Stimulated activated CD4-positive, alpha-beta T cell treated with anti-CD3 and anti-CD28 coated beads, Interleukin-2, amount 100 ng/mL, for 48 hours (primary cell): ENCODE results near the gene SUN2.
A peak's percentile ranks its signal among the peaks of the same experiment; 100 is the strongest.
"Not testable (repeated sequence)": the region's sequence is repeated elsewhere in the genome, so short reads cannot be mapped to it uniquely, and the experiment has no call there.

ENCODE experiments used
- DNase-seq, 2 donors: peaks; one replicate each; pipeline ENCODE4 v3.0.0-alpha.2; 2020

SUN2 gene, protein sequence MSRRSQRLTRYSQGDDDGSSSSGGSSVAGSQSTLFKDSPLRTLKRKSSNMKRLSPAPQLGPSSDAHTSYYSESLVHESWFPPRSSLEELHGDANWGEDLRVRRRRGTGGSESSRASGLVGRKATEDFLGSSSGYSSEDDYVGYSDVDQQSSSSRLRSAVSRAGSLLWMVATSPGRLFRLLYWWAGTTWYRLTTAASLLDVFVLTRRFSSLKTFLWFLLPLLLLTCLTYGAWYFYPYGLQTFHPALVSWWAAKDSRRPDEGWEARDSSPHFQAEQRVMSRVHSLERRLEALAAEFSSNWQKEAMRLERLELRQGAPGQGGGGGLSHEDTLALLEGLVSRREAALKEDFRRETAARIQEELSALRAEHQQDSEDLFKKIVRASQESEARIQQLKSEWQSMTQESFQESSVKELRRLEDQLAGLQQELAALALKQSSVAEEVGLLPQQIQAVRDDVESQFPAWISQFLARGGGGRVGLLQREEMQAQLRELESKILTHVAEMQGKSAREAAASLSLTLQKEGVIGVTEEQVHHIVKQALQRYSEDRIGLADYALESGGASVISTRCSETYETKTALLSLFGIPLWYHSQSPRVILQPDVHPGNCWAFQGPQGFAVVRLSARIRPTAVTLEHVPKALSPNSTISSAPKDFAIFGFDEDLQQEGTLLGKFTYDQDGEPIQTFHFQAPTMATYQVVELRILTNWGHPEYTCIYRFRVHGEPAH

GRCh38 chr22:38755911-38756532, at the start of gene SUN2:
TSS of gene SUN2 (minus strand) at chr22:38755998. CDS start at chr22:38752628, 3,370 bp downstream.
- peak; percentile 90 to 91 for DNase-seq

GRCh38 chr22:38805041-38805593, 49.3 kb upstream of the SUN2 start:
- not testable (repeated sequence) for DNase-seq

- no peak for DNase-seq
Measured at GRCh38 chr22:38802671-38803121, 46.9 kb upstream of the SUN2 start.

DNA sequence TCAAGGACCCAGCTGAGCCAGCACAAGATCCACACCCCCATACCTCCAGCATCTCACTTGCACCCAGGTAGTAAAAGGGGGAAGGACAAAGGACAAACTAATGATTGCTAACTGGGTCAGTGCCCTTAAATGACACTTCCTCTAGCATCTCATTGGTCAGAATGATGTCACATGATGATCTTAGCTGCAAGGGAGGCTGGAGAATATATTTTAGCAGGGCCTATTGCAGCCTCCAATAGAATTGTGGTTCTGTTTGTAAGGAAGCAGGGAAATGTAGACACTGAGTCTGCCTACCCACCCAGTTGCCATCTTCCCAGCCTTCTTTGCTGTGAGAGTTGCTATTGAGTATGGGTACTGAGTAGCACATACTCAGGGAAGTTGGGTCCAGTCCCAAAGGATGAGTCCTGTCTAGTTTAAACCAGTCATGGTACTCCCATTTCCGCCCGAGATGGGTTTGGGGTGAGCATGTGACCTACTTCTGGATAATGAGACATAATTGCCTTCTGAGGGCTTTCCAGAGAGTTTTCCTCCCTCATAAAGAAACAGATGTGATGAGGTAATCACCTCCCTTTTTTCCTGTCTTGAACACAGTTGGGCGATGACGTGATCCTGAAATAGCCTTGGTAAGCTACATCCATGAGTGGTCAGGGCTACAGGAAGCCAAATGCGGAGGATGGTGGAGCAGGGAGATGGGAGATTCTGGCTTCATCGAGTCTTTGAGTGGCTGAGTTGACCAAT, 43.6 kb upstream of the SUN2 start:
- no peak for DNase-seq

DNA sequence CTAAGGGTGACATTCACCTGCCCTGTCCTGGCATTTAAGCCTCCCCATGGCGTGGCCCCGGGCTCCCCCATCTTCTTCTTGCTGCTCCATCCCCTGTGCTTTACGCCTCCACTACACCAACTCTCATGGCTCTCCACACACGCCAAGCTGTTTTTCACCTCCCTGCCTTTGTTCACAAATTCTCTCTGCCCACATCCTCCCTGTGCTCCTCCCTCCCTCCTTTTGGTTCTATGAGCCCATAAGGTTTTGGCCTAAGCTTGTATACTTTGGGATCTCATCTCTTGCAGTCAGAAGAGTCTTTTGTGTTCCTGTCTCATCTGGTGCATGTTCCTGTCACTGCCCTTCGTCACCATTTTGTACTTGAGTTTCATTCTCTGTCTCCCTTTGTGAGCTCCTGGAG, 42.7 kb upstream of the SUN2 start:
- no peak for DNase-seq

DNA sequence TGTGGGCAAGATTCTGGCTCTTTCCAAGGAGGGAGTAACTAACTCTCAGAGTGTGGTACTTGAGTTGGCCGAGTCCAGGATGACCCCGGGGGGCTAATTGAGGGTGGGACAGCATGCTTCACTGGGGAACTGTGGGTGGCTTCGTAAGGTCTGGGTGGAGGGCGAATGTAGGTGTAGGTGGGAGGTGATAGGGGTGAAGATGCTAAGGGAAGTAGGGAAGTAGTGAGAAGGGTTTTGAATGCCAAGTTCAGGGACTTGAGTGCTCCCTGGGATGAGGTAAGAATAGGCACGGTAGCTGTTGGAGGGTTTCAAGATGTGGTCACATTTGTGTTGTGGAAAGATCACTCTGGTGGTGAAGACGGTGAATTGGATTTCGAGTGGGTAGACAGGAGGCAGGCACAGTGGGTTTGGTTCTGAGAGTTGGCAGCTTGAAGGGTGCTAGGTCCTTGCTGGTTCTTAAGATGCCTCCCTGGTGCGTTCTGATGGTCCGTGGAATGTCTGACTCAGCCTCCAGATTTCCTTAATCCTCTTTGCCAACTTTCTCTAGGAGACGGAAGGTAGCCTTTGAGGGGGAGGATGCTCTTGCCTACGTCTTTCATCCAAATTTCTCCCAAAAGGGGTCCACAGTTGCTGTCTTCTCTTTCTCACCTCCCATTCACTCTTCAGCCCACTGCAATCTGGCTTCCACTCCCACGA, 40.6 kb upstream of the SUN2 start:
- no peak for DNase-seq

GRCh38 chr22:38795569-38795968, 39.8 kb upstream of the SUN2 start:
- DNase-seq, result no peak

- peak; percentile 83 to 85 for DNase-seq
Measured at GRCh38 chr22:38793721-38794466, 38.1 kb upstream of the SUN2 start, which contains the start of gene DNAL4. TSS of gene DNAL4 (minus strand) at chr22:38794143. CDS start at chr22:38782731, 11,412 bp downstream.

DNA sequence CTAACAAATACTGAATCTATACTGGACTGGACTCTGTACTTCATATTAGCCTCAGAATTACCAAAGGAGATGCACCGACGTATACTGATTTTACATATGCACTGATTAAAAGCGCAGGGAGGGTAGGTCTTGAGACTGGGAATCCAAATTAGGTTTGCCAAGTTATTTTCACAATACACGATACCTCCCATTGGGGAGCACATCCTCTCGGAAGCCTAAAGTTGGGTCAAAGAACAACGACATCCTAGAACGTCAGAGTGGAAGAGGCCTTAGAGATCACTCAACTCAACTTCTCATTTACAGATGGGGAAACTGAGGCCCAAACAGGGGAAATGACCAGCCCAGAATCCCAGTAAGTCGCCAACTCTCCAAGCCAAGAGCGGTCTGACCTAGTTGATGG, 37.5 kb upstream of the SUN2 start:
- no peak for DNase-seq

DNA sequence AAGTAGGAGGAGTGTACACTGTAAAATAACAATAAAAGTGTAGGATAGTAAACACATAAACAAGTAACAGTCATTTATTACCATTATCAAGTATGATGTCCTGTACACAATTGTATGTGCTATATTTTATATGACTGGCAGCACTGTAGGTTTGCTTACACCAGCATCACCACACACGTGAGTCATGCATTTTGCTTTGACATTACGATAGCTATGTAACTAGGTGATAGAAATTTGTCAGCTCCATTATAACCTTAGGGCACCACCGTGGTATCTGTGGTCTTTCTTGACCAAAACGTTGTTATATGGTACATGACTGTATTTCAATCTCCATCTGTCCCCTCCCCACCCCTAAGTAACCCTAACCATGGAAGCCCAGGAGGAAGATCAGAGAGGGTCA, 37.0 kb upstream of the SUN2 start:
- DNase-seq, result peak in 1 of 2 donors; percentile 9

DNA sequence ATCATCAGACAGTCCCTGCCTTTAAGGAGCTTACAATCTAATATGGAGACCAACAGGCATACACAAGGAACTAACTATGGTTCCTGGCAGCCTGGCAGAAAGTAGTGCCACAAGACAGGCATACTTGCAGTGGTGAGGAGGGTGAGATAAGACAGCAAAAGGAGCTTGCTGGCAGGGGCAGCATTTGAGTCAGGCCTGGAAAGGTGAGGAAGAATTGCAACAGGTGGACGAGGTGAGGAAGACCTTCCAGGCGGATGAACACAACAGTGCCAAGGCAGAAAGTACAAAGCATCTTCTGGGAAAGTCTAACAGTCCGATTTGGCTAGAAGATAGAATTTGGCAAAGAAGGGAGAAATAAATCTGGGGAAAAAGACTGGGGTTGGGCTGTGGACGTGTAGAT, 33.8 kb upstream of the SUN2 start:
- DNase-seq, result no peak

DNA sequence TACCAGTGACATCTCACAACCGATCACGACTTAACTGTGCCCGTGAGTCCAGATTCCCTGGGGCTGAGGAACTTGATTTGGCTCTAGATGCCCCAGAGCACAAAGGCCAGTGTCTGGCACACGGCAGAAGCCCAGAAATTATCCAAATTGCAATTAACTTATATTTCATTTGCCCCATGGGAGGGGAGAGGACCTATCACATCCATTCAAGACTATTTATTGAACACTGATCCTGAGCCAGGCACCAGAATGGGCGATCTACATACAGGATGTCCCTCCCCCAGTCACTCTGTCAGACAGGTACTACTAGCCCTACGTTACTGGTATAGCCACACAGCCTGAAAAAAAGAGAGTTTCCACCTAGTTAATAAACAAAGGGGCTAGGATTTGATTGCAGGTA, 33.0 kb upstream of the SUN2 start:
- no peak for DNase-seq

DNA sequence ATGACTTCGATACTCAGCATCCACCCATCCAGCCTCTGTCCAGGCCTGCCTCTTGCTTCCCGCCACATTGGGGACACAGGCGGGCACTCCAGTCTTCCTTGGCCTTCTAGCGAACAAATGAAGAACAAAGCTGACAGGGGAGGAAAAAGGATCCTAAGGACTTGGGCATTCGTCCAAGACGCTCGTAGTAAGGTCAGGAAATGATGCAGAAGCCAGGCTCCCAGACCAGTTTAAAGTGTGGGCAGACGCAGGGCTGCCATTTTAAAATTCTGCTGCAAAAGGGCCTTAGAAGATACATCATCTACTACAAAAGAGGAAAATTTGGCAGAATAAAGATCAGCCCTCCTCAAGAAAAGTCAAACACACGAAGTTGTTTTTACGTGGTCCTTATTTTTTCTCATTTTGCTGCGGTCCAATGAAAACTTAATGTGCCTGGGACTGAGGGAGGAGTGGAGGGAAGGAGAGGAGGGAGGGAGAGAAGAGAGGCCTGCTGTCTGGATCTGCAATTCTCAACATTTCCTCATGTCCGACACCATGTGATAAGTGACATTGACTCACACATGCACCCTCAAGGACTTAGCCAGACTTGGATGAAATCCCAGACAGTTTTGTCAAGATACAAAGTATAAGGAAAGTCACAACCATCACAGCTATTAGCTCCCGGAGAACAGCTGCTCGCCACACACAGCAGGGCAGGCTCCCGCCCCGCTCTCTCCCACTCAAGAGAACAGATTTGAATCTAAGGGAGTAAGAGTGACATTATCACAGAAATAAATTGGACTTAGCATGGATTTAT, 32.4 kb upstream of the SUN2 start:
- DNase-seq, result no peak

DNA sequence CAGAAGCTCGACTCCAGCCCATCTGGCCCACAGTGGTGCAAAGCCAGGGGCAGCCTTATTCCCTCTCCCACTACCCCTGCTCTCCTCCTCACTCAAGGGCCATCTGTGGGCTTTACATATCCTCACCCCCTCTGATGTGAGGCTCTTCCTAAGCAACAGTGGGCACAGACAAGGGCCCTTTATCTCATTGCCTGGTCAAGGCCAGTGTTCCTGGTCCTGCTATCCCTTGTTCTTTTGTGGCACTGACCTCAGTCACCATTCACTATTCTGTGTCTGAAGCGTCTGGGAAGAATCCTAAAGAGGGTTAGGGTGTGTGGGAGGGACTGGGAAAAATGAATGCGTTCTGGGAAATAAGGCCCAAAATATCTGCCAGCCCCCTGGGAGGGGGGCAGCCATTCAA, 30.8 kb upstream of the SUN2 start:
- no peak for DNase-seq

GRCh38 chr22:38784856-38785255, 29.1 kb upstream of the SUN2 start:
- DNase-seq, result no peak

GRCh38 chr22:38784035-38784434, 28.2 kb upstream of the SUN2 start:
- DNase-seq, result no peak

DNA sequence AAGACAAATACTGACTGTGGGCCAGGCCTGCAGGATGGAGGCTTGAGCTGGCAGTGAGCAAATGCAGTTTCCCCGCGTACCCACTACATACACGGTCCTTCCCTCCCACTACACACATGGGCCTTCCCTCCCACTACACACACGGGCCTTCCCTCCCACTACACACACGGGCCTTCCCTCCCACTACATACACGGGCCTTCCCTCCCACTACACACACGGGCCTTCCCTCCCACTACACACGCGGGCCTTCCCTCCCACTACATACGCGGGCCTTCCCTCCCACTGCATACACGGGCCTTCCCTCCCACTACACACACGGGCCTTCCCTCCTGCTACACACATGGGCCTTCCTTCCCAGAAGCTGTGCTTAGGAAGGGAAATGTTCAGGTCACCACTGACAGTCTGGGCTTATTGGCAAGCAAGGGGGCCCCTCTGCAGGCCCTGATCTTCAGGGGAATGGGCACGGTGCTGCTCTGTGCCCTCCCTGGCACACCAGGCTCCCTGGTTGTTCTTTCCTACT, 27.4 kb upstream of the SUN2 start:
- DNase-seq, result no peak

- DNase-seq, result no peak
Measured at GRCh38 chr22:38782402-38783094, 26.8 kb upstream of the SUN2 start.

- no peak for DNase-seq
Measured at GRCh38 chr22:38781033-38781432, 25.2 kb upstream of the SUN2 start.
